Bronchus fibroblast of lung (primary cell): ENCODE data around the gene FGD5. TPM values are rescaled to one million over a fixed set of nuclear protein-coding genes. Genes with fewer than 3 reads are reported as not detected.

ENCODE experiments used
- total RNA-seq: library from RNA; depleted of rRNA; stranded (reverse); fragments of >200 nt; gene quantifications from 2 replicates; pipeline ENCODE4 v1.2.3, GENCODE V29; 2015

FGD5 gene, protein sequence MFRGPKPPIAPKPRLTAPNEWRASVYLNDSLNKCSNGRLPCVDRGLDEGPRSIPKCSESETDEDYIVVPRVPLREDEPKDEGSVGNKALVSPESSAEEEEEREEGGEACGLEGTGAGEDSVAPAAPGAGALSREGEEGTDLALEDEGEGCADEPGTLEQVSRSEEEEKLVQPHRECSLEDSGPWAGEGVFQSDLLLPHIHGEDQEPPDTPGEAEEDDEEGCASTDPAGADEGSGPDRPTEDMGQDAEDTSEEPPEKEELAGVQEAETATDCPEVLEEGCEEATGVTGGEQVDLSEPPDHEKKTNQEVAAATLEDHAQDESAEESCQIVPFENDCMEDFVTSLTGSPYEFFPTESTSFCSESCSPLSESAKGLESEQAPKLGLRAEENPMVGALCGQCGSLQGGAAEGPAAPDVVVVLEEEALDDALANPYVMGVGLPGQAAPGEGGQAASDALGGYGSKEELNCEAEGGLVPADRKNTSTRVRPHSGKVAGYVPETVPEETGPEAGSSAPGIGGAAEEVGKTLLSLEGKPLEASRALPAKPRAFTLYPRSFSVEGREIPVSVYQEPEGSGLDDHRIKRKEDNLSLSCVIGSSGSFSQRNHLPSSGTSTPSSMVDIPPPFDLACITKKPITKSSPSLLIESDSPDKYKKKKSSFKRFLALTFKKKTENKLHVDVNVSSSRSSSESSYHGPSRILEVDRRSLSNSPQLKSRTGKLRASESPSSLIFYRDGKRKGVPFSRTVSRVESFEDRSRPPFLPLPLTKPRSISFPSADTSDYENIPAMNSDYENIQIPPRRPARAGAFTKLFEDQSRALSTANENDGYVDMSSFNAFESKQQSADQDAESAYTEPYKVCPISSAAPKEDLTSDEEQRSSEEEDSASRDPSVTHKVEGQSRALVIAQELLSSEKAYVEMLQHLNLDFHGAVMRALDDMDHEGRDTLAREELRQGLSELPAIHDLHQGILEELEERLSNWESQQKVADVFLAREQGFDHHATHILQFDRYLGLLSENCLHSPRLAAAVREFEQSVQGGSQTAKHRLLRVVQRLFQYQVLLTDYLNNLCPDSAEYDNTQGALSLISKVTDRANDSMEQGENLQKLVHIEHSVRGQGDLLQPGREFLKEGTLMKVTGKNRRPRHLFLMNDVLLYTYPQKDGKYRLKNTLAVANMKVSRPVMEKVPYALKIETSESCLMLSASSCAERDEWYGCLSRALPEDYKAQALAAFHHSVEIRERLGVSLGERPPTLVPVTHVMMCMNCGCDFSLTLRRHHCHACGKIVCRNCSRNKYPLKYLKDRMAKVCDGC (N-terminal part only)
- under 0.01 and 0.30 TPM in 2 replicates for total RNA-seq

GRCh38 chr3:14818804-14819500 is at the start of gene FGD5:
FGD5 (plus strand) TSS chr3:14818962; CDS start chr3:14819072, 110 bp downstream.

DNA sequence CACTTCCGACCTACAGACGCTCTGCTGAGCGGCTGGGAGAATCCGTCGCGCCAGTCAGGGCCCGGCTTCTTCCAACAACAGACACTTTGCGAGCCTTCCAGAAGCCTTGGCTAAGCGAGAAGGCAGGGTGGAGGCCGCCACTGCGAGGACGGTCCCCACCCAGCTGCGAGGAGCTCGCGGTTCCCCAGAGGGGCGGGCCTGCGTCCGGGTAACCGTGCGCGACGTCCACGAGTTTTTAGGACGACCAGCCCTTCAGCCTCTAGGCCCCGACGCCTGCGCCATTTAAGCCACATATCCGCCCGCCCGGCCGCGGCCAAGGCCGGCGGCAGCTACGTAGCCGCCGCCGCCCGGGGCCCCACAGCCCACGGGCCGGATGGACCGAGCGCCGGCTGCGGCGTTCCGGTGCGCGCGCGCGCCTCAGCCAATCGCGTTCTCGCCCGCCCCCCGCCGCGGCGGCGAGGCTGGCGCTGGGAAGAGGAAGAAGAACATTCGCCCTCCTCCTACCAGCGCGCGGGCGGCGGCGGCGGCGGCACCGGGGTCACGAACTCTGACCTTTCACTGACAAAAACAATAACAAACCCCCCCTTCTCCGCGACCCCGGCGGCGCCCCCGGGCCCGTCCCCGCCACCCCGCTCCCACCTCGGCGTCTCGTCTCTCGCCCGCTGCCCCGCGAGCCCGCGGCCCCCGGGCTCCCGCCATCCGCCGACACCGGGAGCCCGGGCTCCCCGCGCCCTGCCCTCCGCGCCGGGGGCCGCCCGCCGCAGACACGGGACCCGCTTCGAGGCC is 128.5 kb downstream of the FGD5 start, which contains the start of gene NR2C2:
TSS of gene NR2C2 (plus strand) at position 484 of the 786 bp plus-strand sequence. CDS start 56,332 bp downstream, outside the sequence.

Other genes starting within 250 kb of the FGD5 start
- gene CCDC174, start 167.2 kb upstream of the FGD5 start, total RNA-seq: 4.8 and 4.9 TPM in 2 replicates
- not detected in 2 replicates for gene C3orf20, start 143.8 kb upstream of the FGD5 start, total RNA-seq
- gene NR2C2, start 128.6 kb downstream of the FGD5 start, total RNA-seq: 11.7 and 14.5 TPM in 2 replicates
- 31.4 and 33.6 TPM in 2 replicates for gene MRPS25, start 246.4 kb downstream of the FGD5 start, total RNA-seq